ENCODE measurements around the gene DCAF8L2.

DCAF8L2 gene

DNA sequence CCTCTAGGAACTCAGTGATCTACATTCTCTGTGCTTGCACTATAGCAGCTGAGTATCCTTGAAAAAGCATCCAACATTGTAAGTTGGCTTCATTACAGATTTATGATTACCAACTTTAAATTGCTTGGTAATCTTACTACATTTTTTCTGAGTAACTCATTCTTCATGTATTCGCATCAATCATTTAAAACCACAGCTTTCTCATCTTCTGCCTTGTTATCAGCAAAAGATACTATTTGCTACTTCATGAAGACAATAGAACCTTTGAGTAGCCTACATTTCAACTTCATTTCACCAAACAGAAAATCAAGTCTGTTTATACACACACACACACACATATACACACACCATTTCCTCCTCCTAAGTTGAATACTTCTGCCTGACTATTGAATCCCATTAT, 6.2 kb upstream of the DCAF8L2 start:
- H3K4me1 ChIP-seq (ENCODE audit: control insufficient read depth, insufficient read depth, low read length): no peaks in the 10 kb centered on the region
- ChIA-PET POLR2A (no interaction called here), CTCF (no interaction called here)
- H3K27ac ChIP-seq (ENCODE audit: extremely low read depth, low read depth, low read length): no peak overlapping the region
- H3K36me3 ChIP-seq (ENCODE audit: control insufficient read depth in 2 of 2, insufficient read depth in 1 of 2, low read length in 2 of 2): no peaks in the 10 kb centered on the region
- no peak overlapping the region for H3K4me3 ChIP-seq (ENCODE audit: low read depth, low read length)
- no peak for TF ChIP-seq ZNF785 (tag by site-specific recombination; IDR thresholded peaks at IDR 0.05)
- TF ChIP-seq, protein P1, sequence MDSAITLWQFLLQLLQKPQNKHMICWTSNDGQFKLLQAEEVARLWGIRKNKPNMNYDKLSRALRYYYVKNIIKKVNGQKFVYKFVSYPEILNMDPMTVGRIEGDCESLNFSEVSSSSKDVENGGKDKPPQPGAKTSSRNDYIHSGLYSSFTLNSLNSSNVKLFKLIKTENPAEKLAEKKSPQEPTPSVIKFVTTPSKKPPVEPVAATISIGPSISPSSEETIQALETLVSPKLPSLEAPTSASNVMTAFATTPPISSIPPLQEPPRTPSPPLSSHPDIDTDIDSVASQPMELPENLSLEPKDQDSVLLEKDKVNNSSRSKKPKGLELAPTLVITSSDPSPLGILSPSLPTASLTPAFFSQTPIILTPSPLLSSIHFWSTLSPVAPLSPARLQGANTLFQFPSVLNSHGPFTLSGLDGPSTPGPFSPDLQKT (IDR thresholded peaks at IDR 0.05; ENCODE audit: borderline replicate concordance, low read depth, low read length): no peak
- no peak for TF ChIP-seq ZNF16 (tag by site-specific recombination; IDR thresholded peaks at IDR 0.05; ENCODE audit: low read depth)
- no peak for TF ChIP-seq ZNF571 (tag by site-specific recombination; IDR thresholded peaks at IDR 0.05)
- no peak for TF ChIP-seq ZFP41 (tag by site-specific recombination; IDR thresholded peaks at IDR 0.05; ENCODE audit: borderline replicate concordance)
- no peak for TF ChIP-seq ZNF302 (tag by site-specific recombination; IDR thresholded peaks at IDR 0.05; ENCODE audit: low read depth)
- TF ChIP-seq ZBTB48 (tag by site-specific recombination; IDR thresholded peaks at IDR 0.05): no peak
- no peak for TF ChIP-seq ZNF585B (tag by site-specific recombination; IDR thresholded peaks at IDR 0.05)
- TF ChIP-seq, protein P2, sequence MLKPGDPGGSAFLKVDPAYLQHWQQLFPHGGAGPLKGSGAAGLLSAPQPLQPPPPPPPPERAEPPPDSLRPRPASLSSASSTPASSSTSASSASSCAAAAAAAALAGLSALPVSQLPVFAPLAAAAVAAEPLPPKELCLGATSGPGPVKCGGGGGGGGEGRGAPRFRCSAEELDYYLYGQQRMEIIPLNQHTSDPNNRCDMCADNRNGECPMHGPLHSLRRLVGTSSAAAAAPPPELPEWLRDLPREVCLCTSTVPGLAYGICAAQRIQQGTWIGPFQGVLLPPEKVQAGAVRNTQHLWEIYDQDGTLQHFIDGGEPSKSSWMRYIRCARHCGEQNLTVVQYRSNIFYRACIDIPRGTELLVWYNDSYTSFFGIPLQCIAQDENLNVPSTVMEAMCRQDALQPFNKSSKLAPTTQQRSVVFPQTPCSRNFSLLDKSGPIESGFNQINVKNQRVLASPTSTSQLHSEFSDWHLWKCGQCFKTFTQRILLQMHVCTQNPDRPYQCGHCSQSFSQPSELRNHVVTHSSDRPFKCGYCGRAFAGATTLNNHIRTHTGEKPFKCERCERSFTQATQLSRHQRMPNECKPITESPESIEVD (tag by site-specific recombination; IDR thresholded peaks at IDR 0.05): no peak
- TF ChIP-seq ZSCAN30 (tag by site-specific recombination; IDR thresholded peaks at IDR 0.05): no peak
- no peak for TF ChIP-seq ZNF214 (tag by site-specific recombination; IDR thresholded peaks at IDR 0.05; ENCODE audit: borderline replicate concordance)
- H3K9me3 ChIP-seq (ENCODE audit: control insufficient read depth, insufficient read depth, low read depth, low read length): no peaks in the 10 kb centered on the region

DNA sequence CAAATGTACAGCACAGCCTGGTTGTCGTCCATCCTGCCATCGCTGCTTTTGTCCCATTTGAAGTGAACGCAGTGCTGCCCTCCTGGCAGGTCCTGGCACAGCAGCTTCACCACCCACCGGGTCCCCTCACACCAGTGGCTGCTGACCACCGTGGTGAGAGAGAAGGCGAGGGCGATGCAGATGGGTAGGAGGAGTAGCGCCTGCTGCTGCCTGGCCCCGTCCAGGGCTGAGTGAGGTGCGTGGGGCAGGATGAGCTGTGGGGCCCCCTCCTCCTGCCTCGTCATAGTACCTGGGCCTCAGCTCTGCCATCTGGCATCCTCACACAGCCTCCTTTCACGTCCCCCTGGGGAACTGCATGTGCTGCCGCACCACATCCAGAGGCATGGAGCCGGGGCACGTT, 1.8 kb downstream of the DCAF8L2 start:
- no peak overlapping the region for H3K4me3 ChIP-seq (ENCODE audit: low read depth, low read length)
- no peak for TF ChIP-seq SCRT1 (tag by site-specific recombination; IDR thresholded peaks at IDR 0.05; ENCODE audit: borderline replicate concordance)
- no peak for TF ChIP-seq ZNF202 (tag by site-specific recombination; IDR thresholded peaks at IDR 0.05; ENCODE audit: borderline replicate concordance)
- TF ChIP-seq ZNF155 (tag by site-specific recombination; IDR thresholded peaks at IDR 0.05): no peak
- TF ChIP-seq ZNF670 (tag by site-specific recombination; IDR thresholded peaks at IDR 0.05; ENCODE audit: low read depth): no peak
- TF ChIP-seq KLF7 (tag by site-specific recombination; IDR thresholded peaks at IDR 0.05; ENCODE audit: borderline replicate concordance): no peak
- TF ChIP-seq ZNF292 (tag by site-specific recombination; IDR thresholded peaks at IDR 0.05; ENCODE audit: borderline replicate concordance, low read depth): no peak
- TF ChIP-seq, protein P3, sequence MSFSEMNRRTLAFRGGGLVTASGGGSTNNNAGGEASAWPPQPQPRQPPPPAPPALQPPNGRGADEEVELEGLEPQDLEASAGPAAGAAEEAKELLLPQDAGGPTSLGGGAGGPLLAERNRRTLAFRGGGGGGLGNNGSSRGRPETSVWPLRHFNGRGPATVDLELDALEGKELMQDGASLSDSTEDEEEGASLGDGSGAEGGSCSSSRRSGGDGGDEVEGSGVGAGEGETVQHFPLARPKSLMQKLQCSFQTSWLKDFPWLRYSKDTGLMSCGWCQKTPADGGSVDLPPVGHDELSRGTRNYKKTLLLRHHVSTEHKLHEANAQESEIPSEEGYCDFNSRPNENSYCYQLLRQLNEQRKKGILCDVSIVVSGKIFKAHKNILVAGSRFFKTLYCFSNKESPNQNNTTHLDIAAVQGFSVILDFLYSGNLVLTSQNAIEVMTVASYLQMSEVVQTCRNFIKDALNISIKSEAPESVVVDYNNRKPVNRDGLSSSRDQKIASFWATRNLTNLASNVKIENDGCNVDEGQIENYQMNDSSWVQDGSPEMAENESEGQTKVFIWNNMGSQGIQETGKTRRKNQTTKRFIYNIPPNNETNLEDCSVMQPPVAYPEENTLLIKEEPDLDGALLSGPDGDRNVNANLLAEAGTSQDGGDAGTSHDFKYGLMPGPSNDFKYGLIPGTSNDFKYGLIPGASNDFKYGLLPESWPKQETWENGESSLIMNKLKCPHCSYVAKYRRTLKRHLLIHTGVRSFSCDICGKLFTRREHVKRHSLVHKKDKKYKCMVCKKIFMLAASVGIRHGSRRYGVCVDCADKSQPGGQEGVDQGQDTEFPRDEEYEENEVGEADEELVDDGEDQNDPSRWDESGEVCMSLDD (tag by site-specific recombination; IDR thresholded peaks at IDR 0.05): no peak
- H3K27ac ChIP-seq (ENCODE audit: extremely low read depth, low read depth, low read length): no peak overlapping the region
- ChIA-PET CTCF (no interaction called here), POLR2A (no interaction called here)
- no peaks in the 10 kb centered on the region for H3K36me3 ChIP-seq (ENCODE audit: control insufficient read depth in 2 of 2, insufficient read depth in 1 of 2, low read length in 2 of 2)
- no peaks in the 10 kb centered on the region for H3K4me1 ChIP-seq (ENCODE audit: control insufficient read depth, insufficient read depth, low read length)
- H3K9me3 ChIP-seq (ENCODE audit: control insufficient read depth, insufficient read depth, low read depth, low read length): no peaks in the 10 kb centered on the region

All from HEK293 (cell line).